ENCODE results near the gene RARRES1.

Gene RARRES1

GRCh38 chr3:158766364-158766763 is 34.1 kb upstream of the RARRES1 start:
- H3K27ac ChIP-seq = peak overlapping the region; percentile 1
- DNase-seq (ENCODE audit: low read depth, low spot score) = no peak

- peak overlapping the region; percentile 1 for H3K27ac ChIP-seq
- no peak for DNase-seq (ENCODE audit: low read depth, low spot score)
Measured at GRCh38 chr3:158765518-158766205, 33.4 kb upstream of the RARRES1 start.

- DNase-seq (ENCODE audit: low read depth, low spot score) = no peak
- H3K27ac ChIP-seq = no peak overlapping the region
Measured at GRCh38 chr3:158763421-158763820, 31.2 kb upstream of the RARRES1 start.

- H3K27ac ChIP-seq = no peak overlapping the region
- DNase-seq (ENCODE audit: low read depth, low spot score) = no peak
Measured at GRCh38 chr3:158762701-158763100, 30.4 kb upstream of the RARRES1 start.

- H3K27ac ChIP-seq = no peak overlapping the region
- no peak for DNase-seq (ENCODE audit: low read depth, low spot score)
Measured at GRCh38 chr3:158761350-158761749, 29.1 kb upstream of the RARRES1 start.

- no peak for DNase-seq (ENCODE audit: low read depth, low spot score)
- no peak overlapping the region for H3K27ac ChIP-seq
Measured at GRCh38 chr3:158755421-158755820, 23.2 kb upstream of the RARRES1 start.

GRCh38 chr3:158753854-158754253 is 21.6 kb upstream of the RARRES1 start:
- H3K27ac ChIP-seq = no peak overlapping the region
- DNase-seq (ENCODE audit: low read depth, low spot score) = no peak

- no peak overlapping the region for H3K27ac ChIP-seq
- no peak for DNase-seq (ENCODE audit: low read depth, low spot score)
Measured at GRCh38 chr3:158751316-158751715, 19.1 kb upstream of the RARRES1 start.

- no peak for DNase-seq (ENCODE audit: low read depth, low spot score)
- no peak overlapping the region for H3K27ac ChIP-seq
Measured at GRCh38 chr3:158750016-158750415, 17.8 kb upstream of the RARRES1 start.

- no peak for DNase-seq (ENCODE audit: low read depth, low spot score)
- H3K27ac ChIP-seq = no peak overlapping the region
Measured at GRCh38 chr3:158749526-158749925, 17.3 kb upstream of the RARRES1 start.

- no peak for DNase-seq (ENCODE audit: low read depth, low spot score)
- no peak overlapping the region for H3K27ac ChIP-seq
Measured at GRCh38 chr3:158748237-158748828, 16.1 kb upstream of the RARRES1 start.

- H3K27ac ChIP-seq = peak overlapping the region; percentile 27
Measured at GRCh38 chr3:158747417-158747816, 15.2 kb upstream of the RARRES1 start.

GRCh38 chr3:158745551-158745950 is 13.3 kb upstream of the RARRES1 start:
- no peak overlapping the region for H3K27ac ChIP-seq
- no peak for DNase-seq (ENCODE audit: low read depth, low spot score)

More at GRCh38 chr3:158747417-158747816, 15.2 kb upstream of the RARRES1 start:
- DNase-seq (ENCODE audit: low read depth, low spot score) = no peak

- no peak overlapping the region for H3K27ac ChIP-seq
- no peak for DNase-seq (ENCODE audit: low read depth, low spot score)
Measured at GRCh38 chr3:158744567-158745288, 12.5 kb upstream of the RARRES1 start.

GRCh38 chr3:158743664-158744566 is 11.7 kb upstream of the RARRES1 start:
- no peak for DNase-seq (ENCODE audit: low read depth, low spot score)
- no peak overlapping the region for H3K27ac ChIP-seq

GRCh38 chr3:158742871-158743663 is 10.8 kb upstream of the RARRES1 start:
- DNase-seq (ENCODE audit: low read depth, low spot score) = no peak
- no peak overlapping the region for H3K27ac ChIP-seq

- no peak overlapping the region for H3K27ac ChIP-seq
- no peak for DNase-seq (ENCODE audit: low read depth, low spot score)
Measured at GRCh38 chr3:158739661-158740060, 7.4 kb upstream of the RARRES1 start.

- H3K27ac ChIP-seq = no peak overlapping the region
- DNase-seq (ENCODE audit: low read depth, low spot score) = no peak
Measured at GRCh38 chr3:158739078-158739477, 6.8 kb upstream of the RARRES1 start.

- DNase-seq (ENCODE audit: low read depth, low spot score) = no peak
- H3K27ac ChIP-seq = no peak overlapping the region
Measured at GRCh38 chr3:158738653-158739052, 6.4 kb upstream of the RARRES1 start.

Measured in epithelial cell of prostate (primary cell).